Putamen (tissue), 1 donor: ENCODE results near the gene FKBP2.
A peak's percentile ranks its signal among the peaks of the same experiment; 100 is the strongest.

Experiments used
- DNase-seq: peaks from one replicate; pipeline ENCODE4 v3.0.0-alpha.2; 2016; ENCODE audit warnings: low spot score

Gene FKBP2

DNA sequence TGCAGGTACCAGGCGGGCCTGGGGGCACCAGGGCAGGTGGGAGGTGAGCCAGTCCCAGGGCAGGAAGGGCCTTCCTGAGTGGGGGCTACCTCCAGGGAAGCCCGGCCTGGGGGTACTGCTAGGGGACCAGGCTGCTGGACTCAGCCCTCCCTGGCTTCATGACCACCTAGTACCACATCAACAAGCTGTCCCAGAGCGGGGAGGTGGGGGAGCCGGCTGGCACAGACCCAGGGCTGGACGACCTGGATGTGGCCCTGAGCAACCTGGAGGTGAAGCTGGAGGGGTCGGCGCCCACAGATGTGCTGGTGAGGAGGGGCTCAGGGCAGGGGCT, 21.6 kb upstream of the FKBP2 start:
- no peak for DNase-seq

DNA sequence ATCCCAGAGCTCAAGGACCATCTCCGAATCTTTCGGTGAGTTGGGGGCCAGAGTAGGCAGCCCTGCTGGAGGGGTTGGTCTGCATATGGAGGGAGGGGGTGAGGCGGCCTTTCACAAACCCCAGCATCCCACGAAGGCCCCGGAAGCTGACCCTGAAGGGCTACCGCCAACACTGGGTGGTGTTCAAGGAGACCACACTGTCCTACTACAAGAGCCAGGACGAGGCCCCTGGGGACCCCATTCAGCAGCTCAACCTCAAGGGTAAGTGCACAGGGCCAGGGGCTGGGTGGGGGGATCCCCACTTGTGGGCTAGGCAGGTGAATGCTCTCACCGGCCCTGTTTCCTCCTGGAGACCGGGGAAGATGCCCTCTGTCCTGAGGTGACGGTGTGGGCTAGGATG, 21.1 kb upstream of the FKBP2 start:
- DNase-seq: no peak

DNA sequence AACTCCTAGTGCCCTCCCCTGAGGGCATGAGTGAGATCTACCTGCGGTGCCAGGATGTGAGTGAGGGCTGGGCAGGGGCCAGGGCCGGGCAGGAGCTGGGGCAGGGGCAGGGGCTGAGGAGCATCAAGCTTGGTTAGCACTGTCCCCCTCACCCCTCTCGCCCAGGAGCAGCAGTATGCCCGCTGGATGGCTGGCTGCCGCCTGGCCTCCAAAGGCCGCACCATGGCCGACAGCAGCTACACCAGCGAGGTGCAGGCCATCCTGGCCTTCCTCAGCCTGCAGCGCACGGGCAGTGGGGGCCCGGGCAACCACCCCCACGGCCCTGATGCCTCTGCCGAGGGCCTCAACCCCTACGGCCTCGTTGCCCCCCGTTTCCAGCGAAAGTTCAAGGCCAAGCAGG, 20.6 kb upstream of the FKBP2 start:
- no peak for DNase-seq

DNA sequence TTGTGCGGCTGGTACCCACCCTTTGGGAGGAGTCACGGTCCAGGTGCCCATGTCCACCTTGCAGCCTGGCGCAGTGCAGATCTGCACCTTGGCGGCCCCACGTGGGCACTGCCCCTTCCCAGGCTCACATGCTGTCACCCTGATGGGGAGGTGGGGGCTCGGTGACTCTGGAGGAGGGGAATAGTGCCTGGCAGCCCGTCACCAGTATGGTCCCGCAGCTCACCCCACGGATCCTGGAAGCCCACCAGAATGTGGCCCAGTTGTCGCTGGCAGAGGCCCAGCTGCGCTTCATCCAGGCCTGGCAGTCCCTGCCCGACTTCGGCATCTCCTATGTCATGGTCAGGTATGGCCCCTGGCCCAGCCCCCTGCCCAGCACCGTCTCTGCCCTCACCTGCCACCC, 20.1 kb upstream of the FKBP2 start:
- no peak for DNase-seq

DNA sequence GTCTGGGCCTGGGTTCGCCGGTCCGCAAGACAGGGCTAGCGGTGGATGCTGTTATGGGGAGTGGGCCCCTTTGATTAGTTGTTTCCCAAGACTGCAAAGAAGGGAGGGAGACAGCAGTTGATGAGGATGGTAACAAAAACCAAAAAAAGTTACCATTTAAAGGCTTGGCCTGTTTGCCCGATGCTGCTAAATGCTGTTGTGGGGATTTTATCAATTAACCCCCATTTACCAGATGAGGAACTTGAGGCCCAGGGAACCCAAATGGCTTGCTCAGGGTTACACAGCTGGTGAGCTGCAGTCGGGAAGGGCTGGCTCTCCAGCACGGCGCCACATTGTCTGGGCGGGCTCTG, 18.3 kb upstream of the FKBP2 start:
- no peak for DNase-seq

DNA sequence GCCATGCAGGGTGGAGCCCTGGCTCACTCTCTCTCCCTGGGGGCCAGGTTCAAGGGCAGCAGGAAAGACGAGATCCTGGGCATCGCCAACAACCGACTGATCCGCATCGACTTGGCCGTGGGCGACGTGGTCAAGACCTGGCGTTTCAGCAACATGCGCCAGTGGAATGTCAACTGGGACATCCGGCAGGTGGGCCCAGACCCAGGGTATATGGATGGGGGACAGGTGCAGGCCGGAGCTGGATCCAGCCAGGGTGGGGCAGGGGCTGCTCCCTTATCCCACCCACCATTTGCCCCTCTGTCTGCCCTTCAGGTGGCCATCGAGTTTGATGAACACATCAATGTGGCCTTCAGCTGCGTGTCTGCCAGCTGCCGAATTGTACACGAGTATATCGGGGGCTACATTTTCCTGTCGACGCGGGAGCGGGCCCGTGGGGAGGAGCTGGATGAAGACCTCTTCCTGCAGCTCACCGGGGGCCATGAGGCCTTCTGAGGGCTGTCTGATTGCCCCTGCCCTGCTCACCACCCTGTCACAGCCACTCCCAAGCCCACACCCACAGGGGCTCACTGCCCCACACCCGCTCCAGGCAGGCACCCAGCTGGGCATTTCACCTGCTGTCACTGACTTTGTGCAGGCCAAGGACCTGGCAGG, 17.8 kb upstream of the FKBP2 start:
- DNase-seq: no peak

DNA sequence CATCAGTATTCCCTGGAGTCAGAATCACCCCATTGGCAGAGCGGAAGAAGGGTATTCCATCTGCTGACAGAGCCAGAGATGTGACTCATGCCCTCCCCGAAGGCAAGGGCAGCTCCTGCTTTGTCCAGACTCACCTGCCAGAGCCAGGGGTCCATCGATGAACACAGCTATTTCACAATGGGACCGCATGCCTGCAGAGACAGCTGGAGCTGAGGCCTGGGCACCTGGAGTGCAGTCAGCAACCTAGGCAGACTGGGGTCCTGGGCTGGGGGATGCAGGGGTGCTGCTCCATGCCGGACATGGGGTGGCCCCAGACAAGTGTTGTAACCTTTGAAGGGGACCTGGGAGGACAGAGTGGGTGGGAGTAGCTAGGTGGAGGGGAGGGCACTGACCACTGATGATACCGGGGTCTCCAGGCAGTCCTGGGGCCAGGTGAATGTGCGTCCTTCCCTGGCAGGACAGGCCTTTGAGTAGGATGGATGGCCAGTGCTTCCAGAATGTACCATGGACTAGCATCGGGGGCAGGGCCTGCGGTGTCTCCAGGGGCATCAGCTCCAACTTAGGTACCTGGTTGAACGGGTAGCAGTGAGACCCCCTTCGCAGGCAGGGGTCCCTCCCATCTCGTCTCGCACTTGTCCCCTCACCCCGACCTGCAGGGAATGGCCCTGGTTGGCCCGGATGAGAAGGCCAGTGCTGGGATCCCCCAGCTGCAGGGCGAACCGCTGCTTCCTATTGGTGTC, 16.6 kb upstream of the FKBP2 start:
- DNase-seq: no peak

DNA sequence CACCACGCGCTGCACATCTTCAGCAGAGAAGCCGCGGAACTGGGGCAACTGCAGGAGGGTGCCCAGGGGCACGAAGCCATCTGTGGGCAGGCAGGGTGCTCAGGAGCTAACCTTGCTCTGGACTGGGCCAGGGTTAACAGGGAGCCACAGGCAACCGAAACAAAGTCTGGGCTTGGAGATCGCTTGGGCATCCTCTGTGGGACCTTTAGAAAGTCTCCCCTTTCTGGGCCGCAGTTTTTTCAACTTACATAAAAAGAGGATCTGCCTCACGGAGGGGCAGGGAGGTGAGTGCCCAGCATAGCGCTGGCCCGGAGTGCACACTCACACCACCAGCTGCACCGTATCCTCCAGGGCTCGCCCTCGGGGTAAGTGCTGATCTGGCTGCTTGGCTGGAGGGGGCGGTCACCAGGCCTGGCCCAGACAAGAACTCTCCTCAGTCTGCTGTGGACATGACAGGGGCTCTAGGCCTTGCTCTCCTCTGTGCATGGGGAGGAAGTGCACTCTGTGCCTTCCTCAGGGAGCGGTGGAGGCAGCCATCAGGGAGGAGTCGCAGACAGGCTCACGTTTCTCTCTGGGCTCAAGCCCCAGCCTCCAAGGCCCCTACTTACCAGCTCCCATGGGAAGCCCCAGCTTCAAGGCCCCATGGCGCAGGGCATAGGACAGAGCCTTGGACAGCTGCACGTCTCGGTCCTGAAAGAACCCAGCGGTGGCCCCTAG, 15.8 kb upstream of the FKBP2 start:
- DNase-seq: no peak

DNA sequence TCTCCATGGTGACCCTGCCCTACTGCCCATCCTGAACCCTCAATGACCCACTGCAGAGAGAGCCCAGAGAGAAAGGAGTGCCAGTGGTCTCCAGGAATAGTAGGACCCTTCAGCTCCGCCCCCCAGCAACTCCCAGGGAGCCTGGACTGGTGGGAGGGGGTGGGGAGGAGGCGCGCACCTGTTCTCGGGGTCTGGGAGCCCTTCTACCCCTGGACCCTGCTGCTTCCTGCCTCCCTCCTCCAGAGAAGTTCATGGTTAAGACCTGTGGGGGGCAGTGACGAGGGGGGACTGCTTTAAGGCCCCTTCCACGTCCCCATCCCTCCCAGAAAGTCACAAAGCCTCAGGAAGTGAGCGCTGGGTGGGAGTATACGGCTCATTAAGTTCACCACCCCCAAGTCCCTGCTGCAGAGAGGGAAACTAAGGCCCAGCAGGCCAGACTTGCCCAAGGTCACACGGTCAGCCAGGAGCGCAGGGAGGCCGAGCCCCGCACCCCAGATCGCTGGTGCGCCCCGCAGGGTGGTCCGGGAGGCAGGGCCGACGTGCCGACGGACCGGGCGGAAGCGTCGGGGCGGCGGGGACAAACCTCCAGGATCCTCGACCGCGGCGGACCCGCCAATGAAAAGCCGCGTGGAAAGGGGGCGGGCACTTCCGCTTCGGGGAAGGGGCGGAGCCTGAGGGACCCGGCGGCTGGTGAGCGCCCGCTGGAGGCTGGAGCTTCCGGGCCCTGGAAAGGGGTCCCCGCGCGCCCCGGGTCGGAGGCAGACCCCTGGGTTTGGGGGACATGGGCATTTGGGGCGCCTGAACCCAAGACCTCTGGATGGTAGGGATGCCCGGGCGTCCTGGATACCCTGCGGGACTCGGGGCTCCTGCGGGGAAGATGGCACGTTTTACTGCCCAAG, 15.0 kb upstream of the FKBP2 start, which contains the start of the genes NUDT22 and TRPT1:
NUDT22 (plus strand) TSS at position 667 of the 899 bp plus-strand sequence. CDS start 379 bp downstream, outside the sequence.
TRPT1 (minus strand) TSS at position 579 of the 899 bp plus-strand sequence; CDS start at position 253, 326 bp downstream.
- peak; percentile 83 for DNase-seq

DNA sequence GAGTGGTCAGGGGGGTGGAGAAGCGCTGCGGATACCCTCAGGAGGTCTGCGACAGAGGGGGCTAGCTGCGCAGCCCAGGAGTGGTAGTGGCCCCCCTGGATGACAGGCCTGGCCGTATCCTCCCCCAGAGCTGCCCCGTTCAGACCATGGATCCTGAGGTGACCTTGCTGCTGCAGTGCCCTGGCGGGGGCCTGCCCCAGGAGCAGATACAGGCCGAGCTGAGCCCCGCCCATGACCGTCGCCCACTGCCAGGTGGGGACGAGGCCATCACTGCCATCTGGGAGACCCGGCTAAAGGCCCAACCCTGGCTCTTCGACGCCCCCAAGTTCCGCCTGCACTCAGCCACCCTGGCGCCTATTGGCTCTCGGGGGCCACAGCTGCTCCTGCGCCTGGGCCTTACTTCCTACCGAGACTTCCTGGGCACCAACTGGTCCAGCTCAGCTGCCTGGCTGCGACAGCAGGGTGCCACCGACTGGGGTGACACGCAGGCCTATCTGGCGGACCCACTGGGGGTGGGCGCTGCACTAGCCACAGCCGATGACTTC, 14.3 kb upstream of the FKBP2 start:
- DNase-seq: no peak

DNA sequence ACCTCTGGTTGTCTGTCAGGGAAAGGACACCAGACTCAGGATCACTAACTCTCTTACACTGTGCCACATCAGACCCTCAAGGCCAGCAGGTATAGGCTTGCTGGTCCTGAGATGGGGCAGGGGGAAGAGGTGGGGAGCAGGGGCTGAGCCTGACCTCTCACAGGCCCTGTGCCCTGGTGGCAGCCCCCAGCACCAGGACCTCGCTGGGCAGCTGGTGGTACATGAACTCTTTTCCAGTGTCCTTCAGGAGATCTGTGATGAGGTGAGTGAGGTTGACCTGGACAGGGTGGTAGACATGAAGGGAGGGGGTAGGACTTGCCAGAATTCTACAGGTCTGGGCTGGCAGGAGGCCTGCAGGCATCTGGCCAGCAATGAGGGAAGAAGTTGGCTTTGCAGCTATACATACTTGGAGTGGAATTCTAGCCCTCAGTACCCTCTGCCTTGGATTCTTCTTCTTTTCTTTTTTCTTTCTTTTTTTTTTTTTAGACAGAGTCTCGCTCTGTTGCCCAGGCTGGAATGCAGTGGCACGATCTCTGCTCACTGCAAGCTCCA, 13.4 kb upstream of the FKBP2 start:
- DNase-seq: no peak

DNA sequence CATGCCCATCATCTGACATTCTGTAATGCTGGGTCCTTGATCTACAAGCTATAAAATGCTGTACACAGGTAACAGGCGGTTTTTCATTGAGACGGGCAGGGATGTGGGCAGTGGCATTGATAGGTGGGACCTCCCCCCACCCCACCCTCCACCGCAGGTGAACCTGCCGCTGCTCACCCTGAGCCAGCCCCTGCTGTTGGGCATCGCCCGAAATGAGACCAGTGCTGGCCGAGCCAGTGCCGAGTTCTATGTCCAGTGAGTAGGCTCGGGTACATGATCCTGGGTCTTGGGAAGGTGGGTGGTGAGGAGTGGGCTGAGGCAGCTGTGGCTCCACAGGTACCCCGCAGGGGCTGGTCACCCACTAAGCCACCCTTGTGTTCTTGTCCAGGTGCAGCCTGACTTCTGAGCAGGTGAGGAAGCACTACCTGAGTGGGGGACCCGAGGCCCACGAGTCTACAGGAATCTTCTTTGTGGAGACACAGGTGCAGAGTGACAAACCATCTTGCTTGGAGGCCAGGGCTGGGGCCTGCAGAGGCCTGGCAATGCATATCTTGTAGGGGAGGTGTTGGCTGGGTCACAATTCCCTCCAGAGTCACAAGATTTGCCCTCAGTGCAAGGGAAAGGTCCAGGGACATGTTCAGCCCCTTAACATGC, 11.7 kb upstream of the FKBP2 start:
- no peak for DNase-seq

DNA sequence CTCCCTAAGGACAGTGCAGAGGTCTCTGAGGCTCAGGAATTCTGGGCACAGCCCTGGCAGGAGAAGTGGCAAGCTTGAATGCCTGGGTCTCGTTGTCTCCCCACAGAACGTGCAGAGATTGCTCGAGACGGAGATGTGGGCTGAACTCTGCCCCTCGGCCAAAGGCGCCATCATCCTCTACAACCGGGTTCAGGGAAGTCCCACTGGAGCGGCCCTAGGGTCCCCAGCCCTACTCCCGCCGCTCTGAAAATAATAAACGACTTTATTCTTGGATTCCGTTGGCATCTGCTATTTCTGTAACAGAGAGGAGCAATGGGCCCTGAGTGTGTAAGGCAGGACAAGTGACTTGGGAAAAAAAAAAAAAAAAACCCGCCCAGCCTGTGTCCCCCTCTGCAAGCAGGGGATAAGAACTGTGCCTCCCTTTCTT, 11.1 kb upstream of the FKBP2 start:
- DNase-seq: no peak

DNA sequence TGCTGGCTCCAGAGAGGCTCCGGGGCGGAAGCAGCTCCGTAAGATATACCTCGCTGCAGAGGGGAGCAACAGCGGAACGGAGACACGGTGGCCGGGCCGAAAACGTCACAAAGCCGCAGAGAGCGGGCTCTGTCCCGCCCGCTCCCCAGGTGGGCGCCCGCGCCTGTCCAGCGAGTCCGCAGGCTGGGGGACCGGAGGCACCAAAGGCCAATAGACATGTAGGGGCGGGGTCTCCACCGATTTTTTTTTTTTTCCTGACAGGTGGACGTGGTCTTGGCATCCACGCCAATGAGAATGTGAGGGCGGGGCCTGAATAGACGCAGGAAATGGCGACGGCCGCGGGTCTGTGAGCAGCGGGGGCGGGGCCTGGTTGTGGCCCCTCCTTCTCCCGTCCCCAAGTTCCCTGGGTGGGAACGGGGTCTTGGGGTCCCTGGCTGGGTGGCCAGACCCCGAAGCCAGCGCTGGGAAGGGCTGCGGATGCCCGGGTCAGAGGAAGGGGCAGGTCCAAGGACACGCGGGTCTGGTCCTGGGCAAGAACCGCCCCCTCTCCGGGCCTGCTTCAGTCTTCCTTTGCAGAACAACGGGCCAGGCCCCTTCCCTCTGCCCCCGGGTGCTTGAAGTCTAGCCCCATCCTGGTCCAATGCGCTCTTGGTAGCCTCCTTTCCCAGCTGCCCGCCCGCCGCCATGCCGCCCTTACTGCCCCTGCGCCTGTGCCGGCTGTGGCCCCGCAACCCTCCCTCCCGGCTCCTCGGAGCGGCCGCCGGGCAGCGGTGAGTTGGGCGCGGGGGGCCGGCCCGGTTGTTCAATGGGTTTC, 10.5 kb upstream of the FKBP2 start, which contains the start of gene DNAJC4:
DNAJC4 (plus strand) TSS at position 378 of the 814 bp plus-strand sequence; CDS start at position 685, 307 bp downstream.
- DNase-seq: peak; percentile 89

DNA sequence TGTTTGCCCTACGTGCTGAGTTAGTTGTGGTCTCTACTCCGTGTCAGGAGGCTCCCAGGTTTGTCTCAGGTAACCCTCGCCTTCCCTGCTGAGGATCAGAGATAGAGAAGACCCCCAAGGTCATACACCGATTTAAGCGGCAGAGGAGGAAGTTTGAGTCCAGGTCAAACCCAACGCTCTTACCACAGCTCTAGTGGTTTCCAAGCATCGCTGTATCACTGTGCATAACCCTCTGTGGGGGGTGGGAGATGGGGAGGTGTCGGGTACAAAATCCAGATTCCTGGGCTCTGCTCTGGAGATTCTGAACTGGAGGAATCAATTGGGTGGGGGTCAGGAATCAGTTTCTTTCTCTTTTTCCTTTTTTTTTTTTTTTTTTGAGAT, 9.9 kb upstream of the FKBP2 start:
- no peak for DNase-seq

DNA sequence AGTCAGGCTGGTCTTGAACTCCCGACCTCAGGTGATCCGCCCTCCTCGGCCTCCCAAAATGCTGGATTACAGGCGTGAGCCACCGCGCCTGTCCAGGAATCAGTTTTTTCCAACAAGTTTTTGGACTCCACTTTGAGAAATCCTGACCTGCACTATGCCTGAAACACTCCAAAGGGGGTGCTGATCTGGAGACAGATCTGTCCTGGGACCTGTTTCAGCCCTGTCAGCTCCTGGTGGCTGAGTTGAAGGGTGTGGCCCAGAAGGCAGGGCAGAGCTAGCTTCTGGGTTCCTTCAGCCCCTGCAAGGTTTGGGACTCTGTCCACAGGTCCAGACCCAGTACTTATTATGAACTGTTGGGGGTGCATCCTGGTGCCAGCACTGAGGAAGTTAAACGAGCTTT, 9.3 kb upstream of the FKBP2 start:
- no peak for DNase-seq

DNA sequence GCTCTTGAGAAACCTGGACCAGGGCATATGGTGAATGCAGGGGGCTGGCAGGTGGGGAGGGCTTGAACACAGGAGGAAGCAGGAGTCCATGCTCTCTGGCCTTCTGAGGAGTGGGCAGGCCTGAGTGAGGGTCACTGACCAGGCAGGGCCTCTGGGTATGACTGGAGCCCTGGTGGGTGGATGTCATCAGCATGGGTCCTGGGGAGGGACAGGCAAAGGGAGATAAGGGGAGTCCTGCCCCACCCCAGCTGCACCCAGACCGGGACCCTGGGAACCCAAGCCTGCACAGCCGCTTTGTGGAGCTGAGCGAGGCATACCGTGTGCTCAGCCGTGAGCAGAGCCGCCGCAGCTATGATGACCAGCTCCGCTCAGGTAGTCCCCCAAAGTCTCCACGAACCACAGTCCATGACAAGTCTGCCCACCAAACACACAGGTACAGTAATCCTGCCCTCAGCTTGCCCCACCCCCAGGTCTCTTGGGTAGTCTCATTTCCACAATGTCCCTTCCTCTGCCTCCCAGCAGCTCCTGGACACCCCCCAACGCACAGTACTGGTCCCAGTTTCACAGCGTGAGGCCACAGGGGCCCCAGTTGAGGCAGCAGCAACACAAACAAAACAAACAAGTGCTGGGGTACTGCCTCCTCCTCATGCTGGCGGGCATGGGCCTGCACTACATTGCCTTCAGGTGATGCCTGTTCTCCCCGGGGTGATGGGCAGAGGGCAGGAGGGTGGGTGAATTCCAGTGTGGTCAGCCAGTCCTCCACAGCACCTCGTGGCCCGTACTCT, 8.5 kb upstream of the FKBP2 start:
- no peak for DNase-seq

DNA sequence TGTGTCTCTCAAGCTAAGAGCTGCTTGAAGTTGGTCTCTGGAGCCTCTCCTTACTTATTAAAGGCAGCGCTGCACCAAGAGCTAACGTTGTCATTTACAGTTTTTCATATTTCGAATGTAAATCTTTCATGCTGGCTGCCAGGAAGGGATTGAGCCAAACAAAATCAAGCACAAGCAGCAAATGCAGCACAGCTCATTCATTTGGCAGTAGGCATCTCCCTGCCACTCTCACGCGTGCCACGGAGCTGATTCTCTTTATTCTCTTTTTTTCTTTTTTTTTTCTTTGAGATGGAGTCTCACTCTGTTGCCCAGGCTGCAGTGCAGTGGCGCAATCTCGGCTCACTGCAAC, 8.0 kb upstream of the FKBP2 start:
- no peak for DNase-seq

DNA sequence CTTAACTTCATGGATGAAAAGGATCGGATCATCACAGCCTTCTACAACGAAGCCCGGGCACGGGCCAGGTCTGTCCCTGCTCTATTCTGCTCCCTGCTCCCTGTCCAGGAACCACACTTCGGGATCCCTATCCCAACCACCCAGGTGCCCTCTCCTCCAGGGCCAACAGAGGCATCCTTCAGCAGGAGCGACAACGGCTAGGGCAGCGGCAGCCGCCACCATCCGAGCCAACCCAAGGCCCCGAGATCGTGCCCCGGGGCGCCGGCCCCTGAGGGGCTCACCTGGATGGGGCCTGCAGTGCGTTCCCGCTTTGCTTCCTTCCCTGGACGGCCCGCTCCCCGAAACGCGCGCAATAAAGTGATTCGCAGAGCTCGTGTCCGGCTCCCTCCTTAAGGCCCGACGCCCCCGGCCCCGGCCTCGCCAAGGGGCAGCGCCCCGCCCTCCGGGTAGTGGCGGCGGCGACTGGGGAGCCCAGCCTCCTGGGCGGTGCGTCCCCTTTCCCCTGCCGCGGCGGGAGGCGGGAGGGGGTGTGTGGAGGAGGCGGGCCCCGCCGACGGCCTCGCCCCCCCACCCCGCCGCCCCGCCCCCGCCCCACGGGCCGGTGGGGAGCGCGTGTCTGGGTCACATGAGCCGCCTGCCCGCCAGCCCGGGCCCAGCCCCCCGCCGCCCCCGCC, 6.8 kb upstream of the FKBP2 start, which contains the start of gene VEGFB:
VEGFB (plus strand) TSS at position 672 of the 674 bp plus-strand sequence. CDS start 250 bp downstream, outside the sequence.
- DNase-seq: peak; percentile 70
